GM12878 (cell line): ENCODE measurements around the gene INSL3. TPM values are rescaled to one million over a fixed set of nuclear protein-coding genes. Genes with fewer than 3 reads are reported as not detected.

ENCODE experiments used
- ATAC-seq: fragments of 200-7000 bp; cut with Tn5 transposase; 3 replicates; pipeline ENCODE4 v1.9.1; 2020; ENCODE audit warnings: mild to moderate bottlenecking, moderate library complexity
- BruUV-seq: library from RNA; stranded (reverse); fragments of 400-500 nt; replicated peaks from 2 replicates; lab custom pipeline; 2021; lab: Mats Ljungman, UMichigan
- CTCF ChIA-PET: fragments of 300-600 bp; sonication (Branson Sonifier 250); formaldehyde crosslinking; extraction: SDS; loops from one replicate; lab custom pipeline; 2021; ENCODE audit warnings: inconsistent platforms; lab: Yijun Ruan, JAX
- POLR2A ChIA-PET: fragments of 350-600 bp; formaldehyde crosslinking; extraction: SDS; loops from one replicate; lab custom pipeline; 2021; ENCODE audit warnings: inconsistent platforms; lab: Charles Lee
- RAD21 ChIA-PET: fragments of 300-600 bp; sonication (Branson Sonifier 250); formaldehyde crosslinking; loops from one replicate; lab custom pipeline; 2023; ENCODE audit warnings: antibody characterized with exemption; ENCODE audit not compliant: unreplicated experiment; lab: Charles Lee
- SMC1A ChIA-PET: fragments of 300-600 bp; sonication (Branson Sonifier 250); formaldehyde crosslinking; loops from one replicate; lab custom pipeline; 2023; ENCODE audit not compliant: unreplicated experiment, uncharacterized antibody; lab: Charles Lee
- DNase-seq: peaks from one replicate; pipeline ENCODE4 v3.0.0-alpha.2; 2011; ENCODE audit warnings: low read depth, low spot score
- FAIRE-seq: peaks from 3 replicates; lab custom pipeline; 2011; peaks lifted over from hg19 to GRCh38; lab: Jason Lieb, UNC
- H2AFZ ChIP-seq: 2 replicates; pipeline ENCODE4 v1.6.0; 2011; ENCODE audit warnings: low read depth, low read length, control low read depth; ENCODE audit not compliant: control insufficient read depth
- H3K27ac ChIP-seq: 2 replicates; pipeline ENCODE4 v1.5.1; 2011; ENCODE audit warnings: control low read depth; ENCODE audit not compliant: control insufficient read depth, insufficient read depth
- H3K27me3 ChIP-seq, 2 experiments: replicated peaks in 1 of 2; 2 replicates each; pipeline versions ENCODE4 v1.6.0 to v1.6.1; 2011; ENCODE audit warnings: low read length in 1 of 2; ENCODE audit not compliant: control insufficient read depth in 2 of 2, insufficient read depth in 2 of 2
- H3K36me3 ChIP-seq, 2 experiments: 2 replicates each; pipeline ENCODE4 v1.5.1; 2011; ENCODE audit warnings: low read length in 1 of 2; ENCODE audit not compliant: control insufficient read depth in 2 of 2, insufficient read depth in 2 of 2
- H3K4me1 ChIP-seq: 2 replicates; pipeline ENCODE4 v1.6.1; 2011; ENCODE audit warnings: mild to moderate bottlenecking, low read length, moderate library complexity, mixed read lengths; ENCODE audit not compliant: control insufficient read depth, insufficient read depth
- H3K4me2 ChIP-seq: 2 replicates; pipeline ENCODE4 v1.6.0; 2011; ENCODE audit warnings: control low read depth; ENCODE audit not compliant: control insufficient read depth, insufficient read depth
- H3K4me3 ChIP-seq: fragments of 200-600 bp; sonication (generic); 2 replicates; pipeline ENCODE4 v1.5.1; 2016
- H3K79me2 ChIP-seq: 2 replicates; pipeline ENCODE4 v1.6.0; 2011; ENCODE audit warnings: low read length; ENCODE audit not compliant: control insufficient read depth, insufficient read depth
- H3K9ac ChIP-seq: 2 replicates; pipeline ENCODE4 v1.8.0; 2011; ENCODE audit warnings: low read length, control low read depth, mixed read lengths; ENCODE audit not compliant: control insufficient read depth, insufficient read depth
- H3K9me3 ChIP-seq: replicated peaks from 3 replicates; pipeline ENCODE4 v1.5.1; 2011; ENCODE audit warnings: mild to moderate bottlenecking, low read length; ENCODE audit not compliant: control insufficient read depth, insufficient read depth
- H4K20me1 ChIP-seq: 2 replicates; pipeline ENCODE4 v1.6.0; 2011; ENCODE audit not compliant: control insufficient read depth, insufficient read depth
- BMI1 ChIP-seq: fragments of 450-650 bp; IDR thresholded peaks from 2 replicates; pipeline ENCODE4 v1.6.1; 2016; ENCODE audit warnings: mild to moderate bottlenecking, moderate library complexity, borderline replicate concordance
- CHD4 ChIP-seq: fragments of 200-600 bp; sonication (generic); IDR thresholded peaks from 2 replicates; pipeline ENCODE4 v1.6.1; 2016; ENCODE audit warnings: mild to moderate bottlenecking
- RELB ChIP-seq: fragments of 450-650 bp; IDR thresholded peaks from 2 replicates; pipeline ENCODE4 v1.6.1; 2017; ENCODE audit warnings: low read depth, mild to moderate bottlenecking, moderate library complexity
- ZBED1 ChIP-seq: IDR thresholded peaks from 2 replicates; pipeline ENCODE4 v1.6.1; 2016; ENCODE audit warnings: borderline replicate concordance
- ZZZ3 ChIP-seq: IDR thresholded peaks from 2 replicates; pipeline ENCODE4 v1.6.1; 2011; ENCODE audit warnings: low read depth; ENCODE audit not compliant: control insufficient read depth, insufficient read length
- WGBS: methylation state at CpG from one replicate; pipeline ENCODE4 v1.1.6; 2016; ENCODE audit warnings: low lambda C conversion rate; ENCODE audit not compliant: insufficient replicate concordance, insufficient coverage; ENCODE audit errors: missing lambda C conversion rate; 5-methylcytosine and 5-hydroxymethylcytosine counted together
- in situ Hi-C: fragments of 300-500 bp; cut with MboI; formaldehyde crosslinking; loops from 9 replicates; pipeline ENCODE4 v1.14.3; 2018; ENCODE audit warnings: mixed read lengths
- intact Hi-C: fragments of 100-400 bp; cut with micrococcal nuclease; formaldehyde crosslinking; loops from one replicate; pipeline ENCODE4 v1.14.2; 2022; ENCODE audit not compliant: unreplicated experiment
- polyA plus RNA-seq, 11 experiments: library from polyadenylated mRNA; depleted of rRNA in 4 of 11; unstranded in 6 of 11; stranded (reverse) in 5 of 11; fragments of >200 nt; fragmentation: Nextera tagmentation in 4 of 11; fragmentation: Illumina TruSeq in 1 of 11; extraction: Ambion mirVana in 4 of 11; extraction: Trizol in 1 of 11; gene quantifications; 1 replicate in 1 of 11; 2 replicates in 10 of 11; pipeline versions ENCODE4 v1.2.1 to v1.2.3, GENCODE V29; 2011 to 2016; ENCODE audit warnings: inconsistent platforms in 2 of 11, missing spikeins in 2 of 11, low read depth in 1 of 11
- total RNA-seq, 4 experiments: library from RNA; depleted of rRNA in 3 of 4; stranded (reverse); fragments of >200 nt in 3 of 4; fragmentation: Illumina TruSeq in 1 of 4; extraction: Trizol in 1 of 4; gene quantifications; 2 replicates each; pipeline versions ENCODE4 v1.2.1 to v1.2.3, GENCODE V29; 2013 to 2021

INSL3 gene
- total and polyA plus RNA-seq, 10 of the 15 experiments (the other 5 are each of a cell fraction or from before 2014, with no cell fraction given) = 0.27 to 1.9 (median 0.70) TPM

GRCh38 chr19:17790059-17790780 is 31.1 kb downstream of the INSL3 start:
- Histone ChIP-seq H3K9me3 (no peaks in the 10 kb centered on the region), H2AFZ (no peak overlapping the region), H3K36me3 (no peaks in the 10 kb centered on the region; a peak in 2 of 4 replicates), H3K27ac (no peak overlapping the region), H3K4me3 (no peak overlapping the region), H3K4me1 (no peaks in the 10 kb centered on the region), H4K20me1 (no peaks in the 10 kb centered on the region), H3K4me2 (no peak overlapping the region), H3K27me3 (peaks cover 1 to 6% of the 10 kb centered on the region in 2 experiments; a peak in 2 of 4 replicates), H3K9ac (no peak overlapping the region), H3K79me2 (no peaks in the 10 kb centered on the region)
- no peak for TF ChIP-seq RELB
- TF ChIP-seq ZZZ3 = no peak
- TF ChIP-seq BMI1 = no peak
- no peak for TF ChIP-seq CHD4
- TF ChIP-seq ZBED1 = no peak
- in situ Hi-C loops (no loop called here), intact Hi-C loops (no loop called here)
- peak; percentile 25; the same call in 2 of the 3 replicates for ATAC-seq
- ChIA-PET CTCF (interaction anchor here (0.7 to 2.2 kb wide), 3 partner anchors 60 to 70 kb away, joined by 3 to 7 read pairs (median 5); partner anchors contain the start of gene RPL18A), SMC1A (interaction anchor here (0.6 to 1.2 kb wide), 2 partner anchors 69 to 97 kb away, joined by 3 to 4 read pairs; partner anchors contain the start of gene RPL18A), POLR2A (no interaction called here), RAD21 (interaction anchor here (1.4 kb wide), 1 partner anchor 65 kb away, joined by 7 read pairs; no protein-coding TSS in a partner anchor)
- no peak for FAIRE-seq
- no TSS peak for BruUV-seq
- WGBS = 40% methylated on average over 6 of the region's 6 CpGs
- no peak for DNase-seq
